PC-3 (cell line): Measurements from ENCODE around the gene TP53BP1. TPM values are rescaled to one million over a fixed set of nuclear protein-coding genes. Genes with fewer than 3 reads are reported as not detected.

Experiments
- ATAC-seq: fragments of 200-7000 bp; cut with Tn5 transposase; 2 replicates; pipeline ENCODE4 v1.9.1; 2020; ENCODE audit warnings: mild to moderate bottlenecking, moderate library complexity
- BruUV-seq: library from RNA; stranded (reverse); fragments of 400-500 nt; replicated peaks from 2 replicates; lab custom pipeline; 2021; lab: Mats Ljungman, UMichigan
- CTCF ChIA-PET: fragments of 300-600 bp; sonication (Branson Sonifier 250); formaldehyde crosslinking; loops from one replicate; lab custom pipeline; 2022; ENCODE audit warnings: antibody characterized with exemption; lab: Charles Lee
- POLR2A ChIA-PET: fragments of 300-600 bp; sonication (Branson Sonifier 250); formaldehyde crosslinking; loops from one replicate; lab custom pipeline; 2022; ENCODE audit warnings: antibody characterized with exemption; ENCODE audit not compliant: unreplicated experiment; lab: Charles Lee
- DNase-seq: peaks from one replicate; pipeline ENCODE4 v3.0.0-alpha.2; 2015
- H2AFZ ChIP-seq: fragments of 300-600 bp; sonication (generic); 2 replicates; pipeline ENCODE4 v1.6.0; 2016; ENCODE audit warnings: antibody characterized with exemption, low read length
- H3F3A ChIP-seq: fragments of 300-600 bp; sonication (generic); one replicate; pipeline ENCODE4 v1.6.0; 2017; ENCODE audit warnings: antibody characterized with exemption, low read length, control low read depth, mild to moderate bottlenecking; ENCODE audit not compliant: unreplicated experiment
- H3K27ac ChIP-seq: fragments of 300-600 bp; sonication (generic); 2 replicates; pipeline ENCODE4 v1.5.1; 2016; ENCODE audit warnings: mild to moderate bottlenecking, low read length
- H3K27me3 ChIP-seq: fragments of 300-600 bp; sonication (generic); 2 replicates; pipeline ENCODE4 v1.6.1; 2016; ENCODE audit warnings: low read length, mixed read lengths
- H3K36me3 ChIP-seq: fragments of 300-600 bp; sonication (generic); 2 replicates; pipeline ENCODE4 v1.6.1; 2016; ENCODE audit warnings: low read depth, mixed run types, low read length, mixed read lengths
- H3K4me1 ChIP-seq: fragments of 300-600 bp; sonication (generic); 2 replicates; pipeline ENCODE4 v1.5.1; 2016; ENCODE audit warnings: low read length; ENCODE audit not compliant: insufficient read depth
- H3K4me2 ChIP-seq: fragments of 300-600 bp; sonication (generic); 2 replicates; pipeline ENCODE4 v1.6.0; 2016; ENCODE audit warnings: low read length
- H3K4me3 ChIP-seq: fragments of 300-600 bp; sonication (generic); 2 replicates; pipeline ENCODE4 v1.5.1; 2016; ENCODE audit warnings: mild to moderate bottlenecking, low read length, mixed read lengths
- H3K79me2 ChIP-seq: fragments of 300-600 bp; sonication (generic); 2 replicates; pipeline ENCODE4 v1.6.1; 2017; ENCODE audit warnings: low read length, mixed read lengths
- H3K9ac ChIP-seq: fragments of 300-600 bp; sonication (generic); 2 replicates; pipeline ENCODE4 v1.6.0; 2016; ENCODE audit warnings: mild to moderate bottlenecking, low read length
- H3K9me2 ChIP-seq: fragments of 300-600 bp; sonication (generic); replicated peaks from 2 replicates; pipeline ENCODE4 v1.6.1; 2016; ENCODE audit warnings: mixed run types, low read length, mixed read lengths
- H3K9me3 ChIP-seq: fragments of 300-600 bp; sonication (generic); 2 replicates; pipeline ENCODE4 v1.6.1; 2016; ENCODE audit warnings: low read length, mixed read lengths
- H4K20me1 ChIP-seq: fragments of 300-600 bp; sonication (generic); 2 replicates; pipeline ENCODE4 v1.6.1; 2016; ENCODE audit warnings: low read length, mixed read lengths
- EZH2 ChIP-seq: fragments of 300-600 bp; sonication (generic); IDR thresholded peaks from one replicate; pipeline ENCODE4 v1.6.1; 2017; ENCODE audit warnings: antibody characterized with exemption, mild to moderate bottlenecking, low read length; ENCODE audit not compliant: unreplicated experiment
- EZH2phosphoT487 ChIP-seq: fragments of 300-600 bp; sonication (generic); IDR thresholded peaks from 2 replicates; pipeline ENCODE4 v1.6.1; 2018; ENCODE audit warnings: mild to moderate bottlenecking, antibody characterized with exemption, low read length, borderline replicate concordance
- intact Hi-C: fragments of 100-400 bp; cut with micrococcal nuclease; formaldehyde crosslinking; loops from 2 replicates; pipeline ENCODE4 v1.9.0; 2023
- total RNA-seq: library from RNA; depleted of rRNA; stranded (reverse); fragments of >200 nt; gene quantifications from 2 replicates; pipeline ENCODE4 v1.2.3, GENCODE V29; 2014
- TF ChIP-seq, protein P1 (sequence below): fragments of 300-600 bp; sonication (generic); conservative IDR thresholded peaks from 2 replicates; pipeline ENCODE4 v1.5.1; 2017; ENCODE audit warnings: antibody characterized with exemption, low read depth, mild to moderate bottlenecking, low read length

TP53BP1 gene
- total RNA-seq, 1 experiment from 2014 or later, result 55.7 TPM

DNA sequence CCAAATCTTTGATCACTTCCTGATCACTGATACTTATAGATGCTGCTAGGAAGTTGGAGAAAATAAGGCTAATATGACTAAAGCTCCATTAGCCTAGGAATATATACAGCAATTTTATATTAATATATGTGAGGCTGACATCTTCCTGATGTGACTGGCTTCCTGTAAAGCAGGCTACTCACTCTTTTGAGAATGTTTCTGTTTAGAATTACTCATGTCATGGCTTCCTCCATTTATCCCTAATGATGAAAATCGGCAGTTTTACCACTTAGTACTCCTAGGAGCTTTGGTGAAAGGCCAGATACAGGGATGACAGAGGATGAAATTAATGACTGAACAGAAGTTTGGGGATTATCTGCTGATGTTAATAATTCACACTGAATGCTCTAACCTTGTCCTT lies 20.6 kb upstream of the TP53BP1 start:
- DNase-seq (peak; percentile 18), ATAC-seq (no peak)
- Histone ChIP-seq H3K27me3 (no peaks in the 10 kb centered on the region), H3K4me2 (no peak overlapping the region), H3K27ac (no peak overlapping the region), H3K79me2 (no peaks in the 10 kb centered on the region), H3K4me3 (no peak overlapping the region), H2AFZ (peak overlapping the region; percentile 24), H3K9ac (no peak overlapping the region), H4K20me1 (no peaks in the 10 kb centered on the region), H3K9me2 (no peaks in the 10 kb centered on the region), H3K4me1 (peaks cover 9% of the 10 kb centered on the region), H3F3A (no peaks in the 10 kb centered on the region), H3K9me3 (no peaks in the 10 kb centered on the region), H3K36me3 (no peaks in the 10 kb centered on the region)
- TF ChIP-seq EZH2 (no peak), EZH2phosphoT487 (no peak)
- TF ChIP-seq, protein P1, sequence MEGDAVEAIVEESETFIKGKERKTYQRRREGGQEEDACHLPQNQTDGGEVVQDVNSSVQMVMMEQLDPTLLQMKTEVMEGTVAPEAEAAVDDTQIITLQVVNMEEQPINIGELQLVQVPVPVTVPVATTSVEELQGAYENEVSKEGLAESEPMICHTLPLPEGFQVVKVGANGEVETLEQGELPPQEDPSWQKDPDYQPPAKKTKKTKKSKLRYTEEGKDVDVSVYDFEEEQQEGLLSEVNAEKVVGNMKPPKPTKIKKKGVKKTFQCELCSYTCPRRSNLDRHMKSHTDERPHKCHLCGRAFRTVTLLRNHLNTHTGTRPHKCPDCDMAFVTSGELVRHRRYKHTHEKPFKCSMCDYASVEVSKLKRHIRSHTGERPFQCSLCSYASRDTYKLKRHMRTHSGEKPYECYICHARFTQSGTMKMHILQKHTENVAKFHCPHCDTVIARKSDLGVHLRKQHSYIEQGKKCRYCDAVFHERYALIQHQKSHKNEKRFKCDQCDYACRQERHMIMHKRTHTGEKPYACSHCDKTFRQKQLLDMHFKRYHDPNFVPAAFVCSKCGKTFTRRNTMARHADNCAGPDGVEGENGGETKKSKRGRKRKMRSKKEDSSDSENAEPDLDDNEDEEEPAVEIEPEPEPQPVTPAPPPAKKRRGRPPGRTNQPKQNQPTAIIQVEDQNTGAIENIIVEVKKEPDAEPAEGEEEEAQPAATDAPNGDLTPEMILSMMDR, result no peak
- intact Hi-C loops, result no loop called here
- ChIA-PET CTCF (interaction anchor here (0.6 to 1.1 kb wide), 2 partner anchors 14 to 118 kb away, joined by 5 to 8 read pairs; no protein-coding TSS in a partner anchor), POLR2A (no interaction called here)
- no TSS peak for BruUV-seq

- Histone ChIP-seq H3K27ac (no peak overlapping the region), H3K9ac (no peak overlapping the region), H2AFZ (peak overlapping the region; percentile 77), H3K36me3 (no peaks in the 10 kb centered on the region), H3K4me3 (peak overlapping the region; percentile 77), H3F3A (no peaks in the 10 kb centered on the region), H3K9me3 (no peaks in the 10 kb centered on the region), H3K79me2 (no peaks in the 10 kb centered on the region), H4K20me1 (no peaks in the 10 kb centered on the region), H3K9me2 (no peaks in the 10 kb centered on the region), H3K4me1 (peaks cover 9% of the 10 kb centered on the region), H3K27me3 (no peaks in the 10 kb centered on the region), H3K4me2 (peak overlapping the region; percentile 96)
- DNase-seq, result peak; percentile 46
- ChIA-PET CTCF (interaction anchor here (0.6 to 2.5 kb wide), 6 partner anchors 18 to 70 kb away, joined by 3 to 28 read pairs (median 3); no protein-coding TSS in a partner anchor), POLR2A (interaction anchor here (0.5 to 1.2 kb wide), 4 partner anchors 35 to 286 kb away, joined by 3 to 10 read pairs (median 4); partner anchors contain the start of gene ELL3)
- intact Hi-C loops, result loop anchor here (1.0 to 2.0 kb wide), 2 partner anchors 28 to 71 kb away; no protein-coding TSS in a partner anchor
- BruUV-seq, result no TSS peak
- TF ChIP-seq, protein P1, result peak; percentile 50
- TF ChIP-seq EZH2, result no peak
- peak; percentile 44 for ATAC-seq
Observed at GRCh38 chr15:43511012-43511885, 18.3 kb upstream of the TP53BP1 start.
